A673 (cell line): ENCODE results near the gene KCTD8.

ENCODE experiments used
- EZH2 ChIP-seq: fragments of 200-600 bp; sonication (generic); IDR thresholded peaks from 2 replicates; pipeline ENCODE4 v1.6.1; 2017; ENCODE audit warnings: borderline replicate concordance, low read depth, mild to moderate bottlenecking, mixed read lengths, antibody characterized with exemption, low read length; ENCODE audit not compliant: poor library complexity, severe bottlenecking
- TF ChIP-seq, protein P1 (sequence below): fragments of 300-800, 200-600 bp; sonication (generic); conservative IDR thresholded peaks from 2 replicates; pipeline ENCODE4 v1.5.1; 2017; ENCODE audit warnings: low read depth, mild to moderate bottlenecking, antibody characterized with exemption, low read length, moderate library complexity, mixed read lengths

DNA sequence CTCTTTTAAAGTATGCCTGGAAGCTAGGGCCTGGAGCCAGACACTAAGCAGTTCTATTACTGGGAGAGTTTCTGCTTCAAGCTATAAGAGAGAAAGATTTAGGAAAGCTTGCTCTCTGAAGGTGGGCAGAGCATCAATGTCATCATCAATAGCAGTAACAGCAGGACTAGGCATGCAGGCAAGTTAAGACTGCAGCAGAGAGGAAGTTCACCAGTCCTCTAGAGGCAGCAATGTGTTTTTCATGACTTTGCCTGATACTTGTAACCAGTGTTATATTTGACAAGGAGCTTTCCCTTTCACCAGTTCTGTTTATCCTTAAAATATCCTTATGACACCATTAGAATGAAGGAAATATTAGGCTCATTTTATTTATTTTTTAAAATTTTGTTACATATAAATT, 237.9 kb downstream of the KCTD8 start:
- TF ChIP-seq, protein P1, sequence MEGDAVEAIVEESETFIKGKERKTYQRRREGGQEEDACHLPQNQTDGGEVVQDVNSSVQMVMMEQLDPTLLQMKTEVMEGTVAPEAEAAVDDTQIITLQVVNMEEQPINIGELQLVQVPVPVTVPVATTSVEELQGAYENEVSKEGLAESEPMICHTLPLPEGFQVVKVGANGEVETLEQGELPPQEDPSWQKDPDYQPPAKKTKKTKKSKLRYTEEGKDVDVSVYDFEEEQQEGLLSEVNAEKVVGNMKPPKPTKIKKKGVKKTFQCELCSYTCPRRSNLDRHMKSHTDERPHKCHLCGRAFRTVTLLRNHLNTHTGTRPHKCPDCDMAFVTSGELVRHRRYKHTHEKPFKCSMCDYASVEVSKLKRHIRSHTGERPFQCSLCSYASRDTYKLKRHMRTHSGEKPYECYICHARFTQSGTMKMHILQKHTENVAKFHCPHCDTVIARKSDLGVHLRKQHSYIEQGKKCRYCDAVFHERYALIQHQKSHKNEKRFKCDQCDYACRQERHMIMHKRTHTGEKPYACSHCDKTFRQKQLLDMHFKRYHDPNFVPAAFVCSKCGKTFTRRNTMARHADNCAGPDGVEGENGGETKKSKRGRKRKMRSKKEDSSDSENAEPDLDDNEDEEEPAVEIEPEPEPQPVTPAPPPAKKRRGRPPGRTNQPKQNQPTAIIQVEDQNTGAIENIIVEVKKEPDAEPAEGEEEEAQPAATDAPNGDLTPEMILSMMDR = no peak
- no peak for TF ChIP-seq EZH2
